ENCODE data around the gene IER3.
"Not testable (repeated sequence)": the region's sequence is repeated elsewhere in the genome, so short reads cannot be mapped to it uniquely, and the experiment has no call there.

The IER3 gene

DNA sequence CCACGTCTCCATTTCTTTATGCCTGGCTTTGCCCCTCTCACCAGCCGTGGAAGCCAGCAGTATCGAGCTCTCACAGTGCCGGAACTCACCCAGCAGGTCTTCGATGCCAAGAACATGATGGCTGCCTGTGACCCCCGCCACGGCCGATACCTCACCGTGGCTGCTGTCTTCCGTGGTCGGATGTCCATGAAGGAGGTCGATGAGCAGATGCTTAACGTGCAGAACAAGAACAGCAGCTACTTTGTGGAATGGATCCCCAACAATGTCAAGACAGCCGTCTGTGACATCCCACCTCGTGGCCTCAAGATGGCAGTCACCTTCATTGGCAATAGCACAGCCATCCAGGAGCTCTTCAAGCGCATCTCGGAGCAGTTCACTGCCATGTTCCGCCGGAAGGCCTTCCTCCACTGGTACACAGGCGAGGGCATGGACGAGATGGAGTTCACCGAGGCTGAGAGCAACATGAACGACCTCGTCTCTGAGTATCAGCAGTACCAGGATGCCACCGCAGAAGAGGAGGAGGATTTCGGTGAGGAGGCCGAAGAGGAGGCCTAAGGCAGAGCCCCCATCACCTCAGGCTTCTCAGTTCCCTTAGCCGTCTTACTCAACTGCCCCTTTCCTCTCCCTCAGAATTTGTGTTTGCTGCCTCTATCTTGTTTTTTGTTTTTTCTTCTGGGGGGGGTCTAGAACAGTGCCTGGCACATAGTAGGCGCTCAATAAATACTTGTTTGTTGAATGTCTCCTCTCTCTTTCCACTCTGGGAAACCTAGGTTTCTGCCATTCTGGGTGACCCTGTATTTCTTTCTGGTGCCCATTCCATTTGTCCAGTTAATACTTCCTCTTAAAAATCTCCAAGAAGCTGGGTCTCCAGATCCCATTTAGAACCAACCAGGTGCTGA, 20.3 kb downstream of the IER3 start:
- not testable (repeated sequence) for DNase-seq (ENCODE audit: low spot score)

DNA sequence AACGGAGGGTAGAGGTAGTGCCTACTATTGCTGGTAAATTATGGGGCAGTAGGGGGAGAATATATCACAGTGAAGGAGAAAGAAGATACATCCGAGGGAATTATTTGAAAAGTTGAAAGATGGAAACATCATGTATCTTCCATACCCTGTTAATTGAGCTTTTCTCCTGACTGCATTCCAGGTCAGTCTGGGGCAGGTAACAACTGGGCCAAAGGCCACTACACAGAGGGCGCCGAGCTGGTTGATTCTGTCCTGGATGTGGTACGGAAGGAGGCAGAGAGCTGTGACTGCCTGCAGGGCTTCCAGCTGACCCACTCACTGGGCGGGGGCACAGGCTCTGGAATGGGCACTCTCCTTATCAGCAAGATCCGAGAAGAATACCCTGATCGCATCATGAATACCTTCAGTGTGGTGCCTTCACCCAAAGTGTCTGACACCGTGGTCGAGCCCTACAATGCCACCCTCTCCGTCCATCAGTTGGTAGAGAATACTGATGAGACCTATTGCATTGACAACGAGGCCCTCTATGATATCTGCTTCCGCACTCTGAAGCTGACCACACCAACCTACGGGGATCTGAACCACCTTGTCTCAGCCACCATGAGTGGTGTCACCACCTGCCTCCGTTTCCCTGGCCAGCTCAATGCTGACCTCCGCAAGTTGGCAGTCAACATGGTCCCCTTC, 21.0 kb downstream of the IER3 start:
- DNase-seq (ENCODE audit: low spot score), result not testable (repeated sequence)

GRCh38 chr6:30722280-30723112, 21.9 kb downstream of the IER3 start:
- DNase-seq (ENCODE audit: low spot score), result peak; percentile 77

DNA sequence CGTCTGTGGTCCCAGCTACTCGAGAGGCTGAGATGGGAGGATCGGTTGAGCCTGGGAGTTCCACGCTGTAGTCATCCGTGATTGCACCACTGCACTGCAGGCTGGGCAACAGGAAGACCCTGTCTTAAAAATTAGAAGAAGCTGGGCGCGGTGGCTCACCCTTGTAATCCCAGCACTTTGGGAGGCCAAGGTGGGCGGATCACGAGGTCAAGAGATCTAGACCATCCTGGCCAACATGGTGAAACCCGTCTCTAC, 22.4 kb downstream of the IER3 start:
- DNase-seq (ENCODE audit: low spot score), result not testable (repeated sequence)

DNA sequence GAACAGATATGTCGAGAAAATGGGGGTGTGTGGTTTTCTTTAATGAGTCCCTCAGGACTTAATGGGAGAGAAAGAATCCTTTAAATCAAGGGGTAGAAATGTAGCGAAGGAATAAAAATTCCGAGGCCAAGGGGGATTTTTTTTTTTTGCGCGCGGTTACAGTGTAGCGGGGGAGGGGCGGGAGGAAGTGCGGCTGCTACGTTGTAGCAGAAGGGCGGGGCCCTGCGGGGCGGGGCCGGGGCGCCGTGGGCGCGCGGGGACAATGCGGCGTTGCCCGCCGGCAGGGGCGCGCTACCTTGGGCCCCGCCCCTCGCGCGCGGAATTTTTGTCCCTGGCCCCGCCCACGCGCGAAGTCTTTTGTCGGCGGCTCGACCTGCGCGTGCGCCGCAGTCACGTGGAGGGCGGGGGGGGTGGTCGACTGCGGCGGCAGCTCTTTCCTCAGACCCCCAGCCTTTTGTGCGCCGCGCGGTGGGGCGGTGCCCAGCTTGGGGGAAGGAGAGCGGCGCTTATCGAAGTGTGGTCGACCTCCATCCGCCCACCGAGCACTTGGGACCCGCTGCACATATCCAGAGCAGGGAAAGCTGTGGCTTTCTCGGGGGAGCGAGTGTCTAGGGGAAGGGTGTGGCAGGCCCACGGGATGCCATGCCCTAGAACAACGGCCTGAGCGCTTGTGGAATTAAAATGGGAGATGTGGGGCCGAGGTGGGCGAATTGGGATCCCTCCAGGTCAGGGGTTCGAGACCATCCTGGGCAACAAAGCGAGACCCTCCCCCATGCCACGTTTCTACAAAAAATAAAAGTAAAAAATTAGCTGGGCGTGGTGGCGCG, 22.9 kb downstream of the IER3 start:
- peak; percentile 90 for DNase-seq (ENCODE audit: low spot score)

DNA sequence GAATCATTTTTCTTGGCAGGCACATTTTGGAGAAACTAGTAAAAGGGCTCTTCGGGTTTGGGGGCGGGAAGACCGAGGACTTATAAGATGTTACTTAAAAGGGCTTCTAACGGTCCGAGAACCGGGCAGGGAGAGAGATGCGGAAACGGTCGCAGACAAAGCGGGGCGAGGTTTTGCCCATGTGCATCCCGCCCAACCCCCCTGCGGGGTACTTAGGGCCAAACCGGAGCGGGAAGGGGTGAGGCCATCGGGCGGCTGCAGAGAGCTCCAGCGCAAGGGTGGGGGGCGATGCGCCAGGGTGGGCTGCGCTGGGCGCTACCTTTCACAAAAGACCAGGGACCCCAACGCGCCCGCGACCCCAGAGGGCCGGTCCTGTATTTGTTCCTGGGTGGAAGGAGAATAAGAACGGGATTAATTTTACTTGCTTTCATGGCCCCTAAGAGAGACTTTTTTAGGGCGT, 23.6 kb downstream of the IER3 start:
- peak; percentile 50 for DNase-seq (ENCODE audit: low spot score)

DNA sequence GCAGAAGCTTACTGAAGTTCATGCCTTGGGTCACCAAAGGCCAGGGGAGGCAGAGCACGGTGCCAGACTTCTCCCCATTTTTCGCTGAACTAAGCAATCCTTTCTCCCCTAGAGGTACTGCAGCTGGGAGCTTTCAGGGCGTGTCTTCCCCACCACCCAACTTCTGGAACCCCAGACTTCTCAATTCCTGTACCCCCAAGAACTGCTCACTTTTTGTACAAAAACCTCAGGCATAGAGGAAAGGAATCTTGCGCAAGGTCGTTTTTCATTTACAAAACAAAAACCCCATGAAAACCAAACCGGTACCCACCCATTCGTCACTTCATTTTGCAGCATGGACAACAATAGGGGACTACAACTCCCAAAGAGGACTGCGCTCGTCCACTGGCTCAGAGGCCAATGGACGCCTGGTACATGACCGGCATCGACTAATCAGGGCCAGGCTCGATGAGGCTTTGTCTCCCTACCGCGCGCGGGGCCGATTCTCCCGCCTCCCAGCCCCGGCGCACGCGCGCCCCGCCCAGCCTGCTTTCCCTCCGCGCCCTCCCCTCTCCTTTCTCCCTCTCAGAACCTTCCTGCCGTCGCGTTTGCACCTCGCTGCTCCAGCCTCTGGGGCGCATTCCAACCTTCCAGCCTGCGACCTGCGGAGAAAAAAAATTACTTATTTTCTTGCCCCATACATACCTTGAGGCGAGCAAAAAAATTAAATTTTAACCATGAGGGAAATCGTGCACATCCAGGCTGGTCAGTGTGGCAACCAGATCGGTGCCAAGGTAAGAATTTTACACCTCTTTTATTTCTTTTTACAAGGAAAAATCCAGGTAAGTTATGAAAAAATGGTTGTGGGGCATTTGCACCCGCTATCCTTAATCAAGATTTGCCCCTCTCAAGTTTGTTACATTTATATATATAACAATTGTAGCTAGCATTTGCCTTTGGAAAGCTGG, 24.3 kb downstream of the IER3 start, which contains the start of gene TUBB:
Gene TUBB (plus strand): TSS at position 562 of the 947 bp plus-strand sequence. CDS start 155 bp downstream, at position 717.
- peak; percentile 99 for DNase-seq (ENCODE audit: low spot score)

DNA sequence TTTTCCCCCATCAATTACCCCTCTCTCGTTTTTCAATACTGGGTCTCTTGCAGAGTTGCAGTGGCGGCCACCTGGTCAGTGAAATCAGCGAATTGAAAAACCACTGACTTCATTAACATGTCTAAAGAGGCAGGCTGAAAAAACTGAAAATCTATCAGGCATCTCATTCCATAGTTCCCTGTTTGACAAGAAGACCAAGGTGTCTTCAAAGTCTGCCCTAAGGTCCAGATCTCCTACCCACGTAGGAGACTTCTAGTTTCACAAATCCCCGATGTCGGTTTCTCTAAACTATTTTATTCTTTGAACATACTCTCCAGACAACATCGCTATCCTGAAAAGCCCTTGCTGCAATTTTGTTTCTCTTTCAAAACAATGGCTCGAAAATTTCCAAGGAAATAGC, 25.0 kb downstream of the IER3 start:
- DNase-seq (ENCODE audit: low spot score), result no peak

- not testable (repeated sequence) for DNase-seq (ENCODE audit: low spot score)
Measured at GRCh38 chr6:30717845-30718720, 26.3 kb downstream of the IER3 start.

GRCh38 chr6:30717129-30717844, 27.1 kb downstream of the IER3 start, which contains the start of gene MDC1:
MDC1 (minus strand) TSS chr6:30717281; CDS start chr6:30715175, 2,106 bp downstream.
- DNase-seq (ENCODE audit: low spot score), result peak; percentile 99

GRCh38 chr6:30716879-30717128, 27.5 kb downstream of the IER3 start:
- no peak for DNase-seq (ENCODE audit: low spot score)

DNA sequence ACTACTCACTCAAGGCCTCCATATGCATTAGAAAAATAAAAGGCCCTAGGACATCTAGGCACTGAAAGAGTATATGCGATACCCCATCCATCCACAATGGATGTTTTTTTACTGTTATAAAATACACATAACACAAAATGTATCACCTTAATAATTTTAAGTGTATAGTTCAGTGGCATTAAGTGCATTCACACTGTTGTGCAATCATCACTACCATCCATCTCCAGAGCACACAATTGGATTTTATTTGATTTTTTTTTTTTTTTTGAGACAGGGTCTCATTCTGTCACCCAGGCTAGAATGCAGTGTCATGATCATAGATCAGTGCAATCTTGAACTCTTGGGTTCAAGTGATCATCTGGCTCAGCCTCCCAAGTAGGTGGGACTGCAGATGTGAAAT, 30.1 kb downstream of the IER3 start:
- DNase-seq (ENCODE audit: low spot score), result no peak

DNA sequence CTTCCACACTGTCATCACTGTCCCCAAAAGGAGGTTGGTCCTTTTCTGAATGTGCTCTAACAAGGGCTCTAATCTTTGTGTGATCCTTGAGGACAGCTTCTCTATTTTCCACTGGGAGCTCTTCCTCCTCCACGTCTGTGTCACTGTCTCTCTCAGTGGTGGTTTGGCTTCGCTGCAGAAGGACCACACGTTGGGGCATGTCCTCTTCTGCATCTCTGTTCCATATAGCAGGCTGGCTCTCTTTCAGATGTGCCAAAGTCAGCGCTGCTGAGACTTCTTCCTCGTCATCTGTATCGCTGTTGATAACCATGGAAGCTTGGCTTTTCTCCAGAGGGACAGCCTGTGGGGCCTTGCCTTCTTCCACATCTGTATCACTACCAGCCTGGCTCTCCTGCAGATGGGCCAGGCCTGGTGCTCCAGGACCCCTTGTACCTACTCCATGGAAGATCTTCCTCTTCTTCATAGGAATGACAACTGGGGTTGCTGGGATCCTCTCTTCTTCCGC, 31.9 kb downstream of the IER3 start:
- no peak for DNase-seq (ENCODE audit: low spot score)

DNA sequence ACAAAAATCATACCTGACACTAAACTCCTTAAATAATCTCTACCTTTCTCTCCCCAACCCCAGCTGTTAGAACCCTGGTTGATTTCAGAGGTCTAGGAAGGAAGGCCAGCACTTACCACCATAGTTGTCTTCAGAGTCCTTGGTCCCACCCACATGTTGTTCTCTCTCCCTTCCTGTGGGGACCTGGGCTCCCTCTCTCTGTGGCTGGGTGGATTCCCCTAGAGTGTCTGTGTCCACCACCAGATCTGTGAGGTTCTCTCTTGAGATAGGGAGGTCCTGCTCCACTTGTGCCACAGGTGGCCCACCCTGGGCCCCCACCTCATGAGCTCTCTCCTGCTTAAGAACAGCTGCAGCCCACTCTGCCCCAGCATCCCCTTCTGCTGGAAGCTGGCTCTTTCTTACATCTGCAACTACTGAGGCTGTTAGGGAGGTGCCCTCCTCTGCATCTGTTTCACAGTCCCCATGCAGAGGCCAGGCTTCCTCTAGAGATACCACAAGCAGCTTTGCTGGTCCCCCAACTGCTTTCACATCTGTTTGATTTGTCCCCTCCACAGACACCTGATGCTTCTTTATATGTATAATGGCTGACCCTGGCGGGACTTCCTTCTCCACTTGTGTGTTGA, 32.5 kb downstream of the IER3 start:
- DNase-seq (ENCODE audit: low spot score), result no peak

DNA sequence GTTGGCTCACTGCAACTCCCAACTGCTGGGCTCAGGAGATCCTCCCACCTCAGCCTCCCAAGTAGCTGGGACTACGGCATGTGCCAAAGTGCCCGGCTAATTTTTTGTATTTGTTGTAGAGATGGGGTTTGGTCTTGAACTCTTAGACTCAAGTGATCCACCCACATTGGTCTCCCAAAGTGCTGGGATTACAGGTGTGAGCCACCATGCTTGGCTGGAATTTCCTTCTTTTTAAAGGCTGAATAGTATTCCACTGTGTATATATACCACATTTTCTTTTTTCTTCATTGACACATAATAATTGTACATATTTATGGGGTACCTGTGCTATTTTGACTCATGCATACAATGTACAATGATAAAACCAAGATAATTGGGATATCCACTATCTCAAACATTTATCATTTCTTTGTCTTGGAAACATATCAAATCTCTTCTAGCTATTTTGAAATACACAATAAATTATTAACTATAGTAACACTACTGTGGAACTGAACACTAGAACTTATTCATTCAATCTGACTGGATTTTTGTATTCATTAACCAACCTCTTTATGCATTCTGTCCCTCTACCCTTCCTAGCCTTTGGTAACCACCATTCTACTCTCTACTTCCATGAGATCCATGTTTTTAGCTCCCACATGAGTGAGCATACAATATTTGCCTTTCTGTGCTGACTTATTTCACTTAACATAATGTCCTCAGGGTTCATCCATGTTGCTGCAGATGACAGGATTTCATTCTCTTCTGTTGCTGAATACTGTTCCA, 35.1 kb downstream of the IER3 start:
- DNase-seq (ENCODE audit: low spot score), result no peak

DNA sequence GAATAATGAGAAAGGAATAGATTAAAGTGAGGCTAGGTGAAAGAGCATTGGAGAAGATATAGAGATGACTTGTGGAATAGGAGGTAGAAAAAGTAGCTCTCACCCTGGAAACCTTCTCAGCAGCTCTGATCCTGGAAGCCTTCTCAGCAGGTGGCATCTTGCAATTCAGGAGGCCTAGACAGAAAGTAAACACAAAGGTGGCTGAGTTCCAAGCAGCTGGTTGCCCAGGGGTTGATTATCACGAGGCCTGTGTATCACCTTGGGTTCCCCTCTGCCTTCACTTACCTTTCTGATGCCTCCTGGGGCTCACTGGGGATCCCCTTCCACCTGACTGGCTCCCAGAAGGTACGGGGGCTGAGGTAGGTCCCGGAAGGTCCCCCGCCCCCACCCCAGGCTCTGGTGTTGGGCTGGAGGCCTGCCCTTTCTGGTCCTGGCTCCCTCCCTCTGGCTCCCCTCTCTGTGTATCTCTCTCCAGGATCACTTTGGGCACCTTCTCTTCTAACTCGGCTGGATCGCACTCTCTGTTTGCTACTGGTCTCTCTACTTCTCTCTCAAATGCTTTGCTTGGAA, 37.0 kb downstream of the IER3 start:
- no peak for DNase-seq (ENCODE audit: low spot score)

DNA sequence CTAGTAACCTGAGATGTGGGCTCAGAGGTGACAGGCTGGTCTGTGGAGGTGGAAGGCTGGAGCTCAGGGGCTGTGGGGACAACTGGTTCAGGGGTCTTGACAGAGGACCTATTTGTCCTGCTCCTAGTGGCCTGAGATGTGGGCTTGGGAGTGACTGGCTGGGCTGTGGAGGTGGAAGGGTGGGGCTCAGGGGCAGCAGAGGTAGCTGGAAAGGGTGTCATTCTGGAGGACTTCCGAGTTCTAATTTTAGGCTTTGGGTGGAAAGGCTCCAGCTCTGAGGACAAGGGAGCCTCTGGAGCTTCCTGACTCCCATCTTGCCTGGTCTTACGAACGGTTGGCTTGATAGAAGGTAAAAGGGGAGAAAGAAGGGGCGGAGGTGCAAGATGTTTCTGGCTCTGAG, 38.7 kb downstream of the IER3 start:
- no peak for DNase-seq (ENCODE audit: low spot score)

Measured in putamen (tissue), 1 donor.